Fibroblast of lung (primary cell): ENCODE data around the gene FBXW11. TPM values are rescaled to one million over a fixed set of nuclear protein-coding genes. Genes with fewer than 3 reads are reported as not detected.

Experiments
- DNase-seq, 2 donors: peaks; one replicate each; pipeline versions ENCODE4 v3.0.0 to v3.0.0-alpha.2; 2010; ENCODE audit warnings: low read depth in 2 of 2
- H2AFZ ChIP-seq: 2 replicates; pipeline ENCODE4 v1.5.1; 2012; ENCODE audit warnings: low read length, control low read depth, inconsistent platforms
- H3K27ac ChIP-seq: 2 replicates; pipeline ENCODE4 v1.5.1; 2011; ENCODE audit warnings: low read length, control low read depth; ENCODE audit not compliant: insufficient read depth
- H3K27me3 ChIP-seq: 2 replicates; pipeline ENCODE4 v1.5.1; 2011; ENCODE audit warnings: mild to moderate bottlenecking, low read length; ENCODE audit not compliant: control insufficient read depth, insufficient read depth
- H3K36me3 ChIP-seq: 2 replicates; pipeline ENCODE4 v1.5.1; 2011; ENCODE audit warnings: low read length; ENCODE audit not compliant: control insufficient read depth, insufficient read depth
- H3K4me1 ChIP-seq: 2 replicates; pipeline ENCODE4 v1.5.1; 2011; ENCODE audit warnings: low read length; ENCODE audit not compliant: control insufficient read depth, insufficient read depth; ENCODE audit errors: extremely low read depth
- H3K4me2 ChIP-seq: 2 replicates; pipeline ENCODE4 v1.5.1; 2011; ENCODE audit warnings: low read length, control low read depth; ENCODE audit not compliant: insufficient read depth; ENCODE audit errors: extremely low read depth
- H3K4me3 ChIP-seq, 4 experiments: fragments of 200-600 bp in 1 of 4; sonication (generic) in 1 of 4; replicated peaks in 1 of 4; 2 replicates each; pipeline ENCODE4 v1.5.1; 2011 to 2016; ENCODE audit warnings: low read length in 4 of 4, low read depth in 3 of 4, mild to moderate bottlenecking in 3 of 4, control low read depth in 2 of 4, inconsistent platforms in 1 of 4, mixed read lengths in 1 of 4; ENCODE audit not compliant: insufficient read depth in 1 of 4; ENCODE audit errors: control extremely low read depth in 1 of 4
- H3K79me2 ChIP-seq: 2 replicates; pipeline ENCODE4 v1.5.1; 2012; ENCODE audit warnings: mild to moderate bottlenecking, low read length, inconsistent platforms; ENCODE audit not compliant: control insufficient read depth, insufficient read depth
- H3K9ac ChIP-seq: 2 replicates; pipeline ENCODE4 v1.5.1; 2011; ENCODE audit warnings: mild to moderate bottlenecking, low read length, control low read depth; ENCODE audit not compliant: insufficient read depth
- H3K9me3 ChIP-seq: 2 replicates; pipeline ENCODE4 v1.5.1; 2012; ENCODE audit warnings: low read depth, low read length; ENCODE audit not compliant: control insufficient read depth, insufficient read depth
- H4K20me1 ChIP-seq: 2 replicates; pipeline ENCODE4 v1.5.1; 2011; ENCODE audit warnings: low read length; ENCODE audit not compliant: control insufficient read depth, insufficient read depth; ENCODE audit errors: extremely low read depth
- CTCF ChIP-seq, 2 donors: IDR thresholded peaks in 1 of 2; conservative IDR thresholded peaks in 1 of 2; 1 replicate in 1 of 2; 2 replicates in 1 of 2; pipeline ENCODE4 v1.5.1; 2011 to 2012; ENCODE audit warnings: low read length in 2 of 2, control low read depth in 1 of 2, inconsistent platforms in 1 of 2, low read depth in 1 of 2, mild to moderate bottlenecking in 1 of 2
- EZH2 ChIP-seq: IDR thresholded peaks from 2 replicates; pipeline ENCODE4 v1.5.1; 2012; ENCODE audit warnings: low read length, control low read depth, mild to moderate bottlenecking; ENCODE audit errors: missing control alignments
- polyA minus RNA-seq: library from RNA; depleted of rRNA, polyadenylated mRNA; stranded (reverse); fragments of >200 nt; gene quantifications from 2 replicates; pipeline ENCODE4 v1.2.3, GENCODE V29; 2011; ENCODE audit warnings: low replicate concordance
- polyA plus RNA-seq, 2 donors: library from polyadenylated mRNA; depleted of rRNA in 1 of 2; stranded (reverse) in 1 of 2; unstranded in 1 of 2; fragments of >200 nt; gene quantifications; 2 replicates each; pipeline ENCODE4 v1.2.1, GENCODE V29; 2011 to 2012; ENCODE audit warnings: missing spikeins in 1 of 2
- total RNA-seq: library from RNA; depleted of rRNA; stranded (reverse); fragments of >200 nt; gene quantifications from 2 replicates; pipeline ENCODE4 v1.2.1, GENCODE V29; 2014

Gene FBXW11
- total RNA-seq = 96.3 and 113 TPM in 2 replicates
- 42.7 and 52.6 TPM in 2 replicates for polyA plus RNA-seq
- 32.8 and 33.3 TPM in 2 replicates for polyA plus RNA-seq (2012)
- 109 and 130 TPM in 2 replicates for polyA minus RNA-seq

- Histone ChIP-seq H3K9ac (peak within 1 kb of the TSS; percentile 91), H3K27ac (peak within 1 kb of the TSS; percentile 98), H3K36me3 (no peaks in the 10 kb centered on the region), H3K27me3 (no peaks in the 10 kb centered on the region), H3K4me2 (peak within 1 kb of the TSS; percentile 100), H3K4me3 (peak within 1 kb of the TSS; percentile 69 to 98 (median 92)), H3K9me3 (no peaks in the 10 kb centered on the region), H3K79me2 (peaks cover 51% of the 10 kb centered on the region), H3K4me1 (peaks cover 3% of the 10 kb centered on the region), H4K20me1 (peaks cover 2% of the 10 kb centered on the region), H2AFZ (peak within 1 kb of the TSS; percentile 100)
- peak; percentile 96 to 97 for DNase-seq
- no peak for TF ChIP-seq EZH2
- TF ChIP-seq CTCF (conservative IDR thresholded peaks at IDR 0.05 in 1 of 2, IDR thresholded peaks at IDR 0.05 in 1 of 2; ENCODE audit: low read depth in 1 of 2, low read length in 2 of 2) = no peak
These were observed at the start of gene FBXW11 for GRCh38 chr5:172006321-172007174. FBXW11 (minus strand) TSS chr5:172006638; CDS start chr5:172006502, 136 bp downstream.

- H3K4me1 ChIP-seq = no peaks in the 10 kb centered on the region
- H3K27me3 ChIP-seq = no peaks in the 10 kb centered on the region
- H3K27ac ChIP-seq = no peak overlapping the region
- H2AFZ ChIP-seq = no peak overlapping the region
- H3K4me3 ChIP-seq = no peak overlapping the region
- no peak overlapping the region for H3K9ac ChIP-seq
- H4K20me1 ChIP-seq = no peaks in the 10 kb centered on the region
- DNase-seq = no peak
- no peak for TF ChIP-seq EZH2
- TF ChIP-seq CTCF (conservative IDR thresholded peaks at IDR 0.05 in 1 of 2, IDR thresholded peaks at IDR 0.05 in 1 of 2; ENCODE audit: low read depth in 1 of 2, low read length in 2 of 2) = no peak
- no peaks in the 10 kb centered on the region for H3K9me3 ChIP-seq
- H3K4me2 ChIP-seq = no peak overlapping the region
- H3K79me2 ChIP-seq = no peaks in the 10 kb centered on the region
- H3K36me3 ChIP-seq = peaks cover 13% of the 10 kb centered on the region
These were observed 49.6 kb upstream of the FBXW11 start for GRCh38 chr5:172055996-172056395.

- Histone ChIP-seq H3K4me1 (no peaks in the 10 kb centered on the region), H3K9me3 (no peaks in the 10 kb centered on the region), H3K27ac (no peak overlapping the region), H3K36me3 (peaks cover 11% of the 10 kb centered on the region), H3K4me2 (no peak overlapping the region), H3K27me3 (no peaks in the 10 kb centered on the region), H2AFZ (no peak overlapping the region), H3K79me2 (no peaks in the 10 kb centered on the region), H3K9ac (no peak overlapping the region), H3K4me3 (no peak overlapping the region), H4K20me1 (no peaks in the 10 kb centered on the region)
- DNase-seq = no peak
- no peak for TF ChIP-seq EZH2
- TF ChIP-seq CTCF (conservative IDR thresholded peaks at IDR 0.05 in 1 of 2, IDR thresholded peaks at IDR 0.05 in 1 of 2; ENCODE audit: low read depth in 1 of 2, low read length in 2 of 2) = no peak
These were observed 49.0 kb upstream of the FBXW11 start for GRCh38 chr5:172055421-172055820.
